Activated CD4-positive, CD25-positive, alpha-beta regulatory T cell (primary cell): ENCODE measurements around the gene IFRD1.
"Not testable (repeated sequence)": the region's sequence is repeated elsewhere in the genome, so short reads cannot be mapped to it uniquely, and the experiment has no call there.

Experiments used
- DNase-seq, 4 experiments: peaks; one replicate each; lab custom pipeline; 2025; lab: John Stamatoyannopoulos, UW

The IFRD1 gene

DNA sequence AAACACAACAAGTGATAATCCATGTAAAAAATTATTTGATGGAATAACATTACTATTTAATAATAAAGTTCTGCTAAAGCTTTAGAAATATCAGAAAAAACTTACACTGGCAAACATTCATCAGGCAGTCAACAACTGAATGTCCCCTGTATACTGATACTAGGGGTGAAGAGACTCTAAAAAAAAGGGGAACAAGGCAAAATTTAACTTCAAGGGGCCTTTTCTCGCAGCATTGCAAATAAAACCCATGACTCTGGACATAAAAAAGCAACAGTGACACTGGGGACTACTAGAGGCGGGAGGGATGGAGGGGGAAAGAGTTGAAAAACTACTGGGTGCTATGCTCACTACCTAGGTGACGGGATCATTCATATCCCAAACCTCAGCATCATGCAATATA lies 5.8 kb upstream of the IFRD1 start:
- no peak for DNase-seq

DNA sequence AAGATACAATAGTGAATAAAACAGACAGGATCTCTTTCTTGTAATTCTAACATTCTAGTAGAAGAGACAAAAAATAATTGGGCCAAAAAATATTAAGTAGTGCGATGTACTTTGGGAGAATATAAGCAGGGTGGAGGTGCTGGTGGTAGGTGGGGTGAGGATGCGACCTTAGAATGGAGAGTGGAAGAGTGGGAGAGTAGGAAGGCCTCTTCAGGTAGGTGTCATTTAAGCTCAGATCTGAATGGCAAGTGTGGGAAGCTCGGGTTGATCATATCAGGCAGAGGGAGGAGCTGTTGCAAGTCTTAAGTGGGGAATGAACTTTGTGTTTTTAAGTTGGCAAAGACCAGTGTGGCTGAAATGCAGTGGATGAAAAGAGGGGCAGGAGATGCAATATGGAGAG lies 3.8 kb upstream of the IFRD1 start:
- DNase-seq, result no peak

DNA sequence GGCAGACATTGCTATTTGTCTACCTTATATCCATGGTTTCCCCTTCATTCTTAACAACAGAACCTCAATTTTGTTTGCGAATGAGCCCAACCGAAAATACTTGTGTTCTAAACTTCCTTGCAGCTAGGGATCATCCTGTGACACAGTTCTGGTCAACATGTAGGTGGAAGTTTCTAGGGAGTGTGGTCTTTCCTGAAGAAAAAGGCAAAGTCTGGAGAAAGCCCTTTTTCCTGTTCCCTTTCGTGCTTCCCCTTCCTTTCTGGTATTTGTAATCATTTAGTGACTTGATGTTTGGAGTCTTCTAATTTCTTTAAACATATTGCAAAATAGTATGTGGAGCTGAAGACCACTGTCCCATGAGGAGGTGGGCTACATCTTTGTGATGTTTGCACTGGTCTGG lies 2.9 kb upstream of the IFRD1 start:
- DNase-seq, result no peak

DNA sequence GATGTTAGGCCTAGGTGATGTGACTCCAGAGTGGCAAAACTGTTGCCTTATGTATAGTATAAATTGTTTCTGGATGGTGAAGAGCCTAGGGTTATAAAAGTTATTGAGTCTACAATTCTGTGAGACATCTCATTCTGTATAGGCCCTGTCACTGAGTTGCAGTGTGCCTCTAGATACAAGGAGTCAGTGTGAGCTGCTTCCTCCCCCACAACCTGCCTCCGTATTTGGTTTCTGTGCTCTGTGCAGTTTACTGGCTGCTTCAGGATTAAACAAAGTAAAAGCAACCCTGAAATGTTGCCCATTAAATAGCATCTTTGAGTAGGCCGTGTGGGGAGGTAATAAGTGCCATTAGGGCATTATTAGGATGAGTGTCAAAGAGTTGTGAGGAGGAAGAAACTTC lies 1.9 kb upstream of the IFRD1 start:
- DNase-seq, result no peak

DNA sequence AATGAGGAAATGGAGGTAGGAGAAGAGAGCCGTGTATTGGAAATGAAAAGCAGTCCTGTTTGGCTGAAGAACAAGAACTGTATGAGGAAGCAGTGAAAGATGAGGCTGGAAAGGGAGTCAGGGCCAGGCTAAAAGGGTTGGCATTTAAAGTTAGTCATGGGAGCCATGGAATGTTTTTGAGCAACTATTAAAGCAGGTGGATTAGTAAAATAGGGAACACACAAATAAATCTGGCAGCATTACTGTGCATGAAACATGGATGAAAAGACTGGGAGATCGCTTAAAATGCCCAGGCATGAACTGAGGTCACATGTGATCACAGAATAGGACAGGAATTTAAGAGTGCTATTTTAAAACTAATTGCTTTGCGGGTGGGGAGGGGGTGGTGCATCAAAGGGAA lies 1.4 kb upstream of the IFRD1 start:
- no peak for DNase-seq

DNA sequence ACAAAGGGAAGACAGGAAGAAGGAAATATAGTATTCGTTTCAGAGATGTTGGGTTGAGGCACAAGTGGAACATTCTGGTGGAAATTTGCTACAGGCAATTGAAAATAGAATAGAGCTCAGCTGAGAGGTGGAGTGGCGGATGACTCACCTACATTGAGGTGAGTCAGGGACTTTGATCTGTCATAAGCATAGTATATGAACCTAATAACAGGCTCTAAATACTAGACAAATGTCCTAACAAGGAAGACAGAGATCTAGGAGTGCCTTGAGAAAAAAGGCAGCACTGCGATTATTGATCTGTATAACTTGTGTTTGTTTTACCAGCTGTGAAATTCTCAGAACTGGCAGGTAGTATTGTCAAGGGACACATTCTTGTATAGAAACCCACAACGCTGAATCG lies 907 bp upstream of the IFRD1 start:
- peak in 3 of 4 experiments; percentile 7 to 19 (median 11) for DNase-seq

DNA sequence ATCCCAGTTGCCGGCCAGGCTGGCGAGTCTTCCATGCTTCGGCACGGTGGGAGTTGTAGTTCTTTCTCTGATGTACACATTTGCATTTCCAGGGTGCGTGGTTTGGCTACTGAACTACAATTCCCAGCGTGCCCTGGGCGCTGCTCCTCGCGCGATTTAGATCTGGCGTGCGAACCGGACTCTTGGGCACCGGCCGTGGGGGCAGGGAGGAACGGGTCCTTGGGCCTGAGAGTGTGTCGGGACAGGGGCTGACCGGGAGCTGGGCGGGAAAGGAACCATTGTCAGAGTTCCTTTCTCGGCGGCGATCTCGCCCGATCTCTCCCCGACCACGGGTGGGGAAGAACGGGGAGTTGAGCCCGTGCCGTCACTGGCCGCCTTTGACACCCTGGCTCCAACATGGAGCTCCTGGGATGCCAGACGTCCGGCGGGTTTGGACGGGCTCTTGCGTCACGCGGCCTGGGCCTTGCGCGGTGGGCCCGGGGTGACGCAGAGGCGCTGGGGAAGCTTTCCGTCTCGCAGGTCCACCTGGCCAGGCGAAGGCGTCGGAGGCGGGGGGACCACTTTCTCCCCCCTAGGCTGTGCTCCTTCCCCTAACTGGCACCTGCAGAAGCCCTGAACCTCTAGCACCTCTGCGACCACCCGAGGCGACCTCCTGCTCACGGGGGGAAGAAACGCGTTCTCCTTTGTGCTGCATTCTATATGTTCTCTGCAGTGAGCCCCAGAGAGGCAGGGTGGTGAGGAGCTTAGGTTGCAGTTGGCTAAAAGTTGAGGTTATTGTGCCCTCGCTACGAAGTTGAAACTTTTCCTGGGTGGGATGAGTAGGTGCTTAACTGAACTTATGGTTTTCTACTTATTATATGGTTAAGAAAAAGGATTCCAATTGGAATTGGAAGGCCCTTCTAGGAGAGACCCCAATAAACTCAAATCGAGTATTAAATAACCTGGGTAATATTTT lies 824 bp downstream of the IFRD1 start:
- peak; percentile 61 to 78 (median 72) for DNase-seq

DNA sequence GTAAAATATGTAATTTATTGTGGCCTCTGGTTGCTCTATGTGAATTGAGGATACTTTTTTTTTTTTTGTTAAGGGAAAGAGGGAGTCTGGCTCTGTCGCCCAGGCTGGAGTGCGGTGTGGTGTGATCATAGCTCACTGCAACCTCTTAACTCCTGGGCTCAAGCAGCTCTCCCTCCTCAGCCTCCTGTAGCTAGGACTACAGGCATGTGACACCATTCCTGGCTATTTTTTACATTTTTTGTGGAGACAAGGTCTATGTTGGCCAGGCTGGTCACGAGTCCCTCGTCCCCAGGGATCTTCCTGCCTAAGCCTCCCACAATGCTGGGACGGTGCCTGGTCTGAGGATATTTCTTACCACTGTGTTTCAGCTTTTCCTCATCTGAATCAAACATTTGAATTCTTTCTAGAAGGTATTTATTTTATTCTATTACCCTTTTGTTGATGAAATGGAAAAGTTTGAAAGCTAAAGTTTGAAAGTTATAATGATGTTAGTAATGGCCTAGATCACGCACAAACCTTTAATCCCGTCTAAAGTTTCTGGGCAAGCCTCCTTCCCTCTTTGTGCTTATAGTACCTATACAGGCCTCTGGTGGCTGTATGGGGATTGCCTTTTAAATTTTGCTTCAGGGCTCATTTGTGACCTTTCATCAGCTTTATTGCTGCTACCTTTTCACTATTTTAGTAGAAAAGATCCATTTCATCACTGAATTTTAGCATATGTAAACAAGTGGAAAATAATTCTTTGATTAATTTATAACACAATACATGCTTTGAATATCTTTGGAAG lies 2.0 kb downstream of the IFRD1 start:
- no peak for DNase-seq

DNA sequence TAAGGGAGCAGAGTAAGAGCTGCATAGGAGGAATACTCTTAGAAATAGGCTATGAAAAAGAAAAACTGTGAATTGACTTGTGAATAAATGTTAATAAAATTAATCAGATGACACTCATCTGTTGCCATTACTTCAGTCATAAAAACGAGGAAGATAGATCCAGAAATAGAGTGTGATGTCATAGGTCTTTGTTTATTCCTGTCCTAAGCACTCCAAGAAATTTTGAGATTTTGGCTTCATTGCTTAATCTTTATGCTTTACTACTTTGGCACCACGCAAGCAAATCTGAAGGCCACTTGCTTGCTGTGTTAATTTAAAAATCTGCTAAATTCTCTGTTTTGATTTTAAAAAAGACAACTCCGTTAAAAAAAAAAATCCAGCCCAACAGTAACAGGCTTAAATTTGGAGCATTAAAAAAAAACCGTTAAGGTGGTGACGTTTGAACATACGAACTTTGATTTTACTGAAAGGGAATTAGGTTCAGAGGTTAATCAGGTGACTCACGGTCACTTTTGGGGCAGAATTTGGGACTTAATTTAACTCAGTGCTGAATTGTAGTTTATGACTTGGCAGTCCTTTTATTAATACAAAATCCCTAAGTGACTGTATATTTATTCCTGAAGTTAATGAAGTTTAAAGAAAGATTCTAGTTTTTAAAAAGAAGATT lies 3.4 kb downstream of the IFRD1 start:
- DNase-seq, result no peak

DNA sequence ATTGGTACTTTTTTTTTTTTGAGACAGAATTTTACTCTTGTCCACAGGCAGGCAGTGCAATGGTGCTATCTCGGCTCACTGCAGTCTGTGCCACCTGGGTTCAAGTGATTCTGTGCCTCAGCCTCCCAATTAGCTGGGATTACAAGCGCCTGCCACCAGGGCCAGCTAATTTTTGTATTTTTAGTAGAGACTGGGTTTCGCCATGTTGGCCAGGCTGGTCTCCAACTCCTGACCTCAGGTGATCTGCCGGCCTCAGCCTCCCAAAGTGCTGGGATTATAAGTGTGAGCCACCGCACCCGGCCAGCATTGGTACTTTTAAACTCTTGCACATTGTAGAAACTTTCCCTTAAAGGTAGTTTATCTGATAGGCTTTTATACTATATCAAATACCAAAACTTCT lies 3.9 kb downstream of the IFRD1 start:
- not testable (repeated sequence) for DNase-seq

DNA sequence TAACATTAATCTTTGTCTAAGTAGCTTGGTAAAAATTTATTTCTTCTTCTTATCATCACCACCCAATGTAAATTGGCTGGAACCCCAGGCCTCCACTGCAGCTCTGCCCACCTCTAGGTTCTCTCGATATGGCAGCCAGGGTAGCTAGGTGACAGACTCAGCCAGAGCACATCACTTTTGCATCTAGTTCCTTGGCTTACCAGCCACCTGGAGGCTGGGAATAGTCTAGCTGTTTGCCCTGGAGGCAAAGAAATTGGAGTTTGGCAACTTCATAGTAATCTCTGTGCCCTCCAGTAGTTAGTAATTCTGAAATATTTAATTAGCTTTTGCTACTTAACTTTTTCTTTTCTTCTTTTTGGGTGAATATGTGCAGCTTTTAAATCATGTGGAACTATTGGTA lies 9.4 kb downstream of the IFRD1 start:
- no peak for DNase-seq

DNA sequence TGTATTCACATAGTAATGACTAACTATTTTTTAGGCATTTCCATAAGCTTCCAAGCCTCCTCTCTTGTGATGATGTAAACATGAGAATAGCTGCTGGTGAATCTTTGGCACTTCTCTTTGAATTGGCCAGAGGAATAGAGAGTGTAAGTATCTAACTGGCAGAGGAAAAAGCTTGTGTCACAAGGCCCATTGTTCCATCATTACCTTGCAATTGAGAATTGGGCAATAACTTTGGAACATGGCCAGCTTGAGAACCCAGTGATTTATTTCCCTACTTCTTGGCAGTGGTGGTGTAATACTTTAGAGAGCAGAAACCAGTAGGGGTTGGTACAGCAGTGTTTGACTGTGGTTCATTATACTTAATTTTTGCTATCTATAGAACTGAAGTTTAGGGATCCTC lies 12.0 kb downstream of the IFRD1 start:
- no peak for DNase-seq

DNA sequence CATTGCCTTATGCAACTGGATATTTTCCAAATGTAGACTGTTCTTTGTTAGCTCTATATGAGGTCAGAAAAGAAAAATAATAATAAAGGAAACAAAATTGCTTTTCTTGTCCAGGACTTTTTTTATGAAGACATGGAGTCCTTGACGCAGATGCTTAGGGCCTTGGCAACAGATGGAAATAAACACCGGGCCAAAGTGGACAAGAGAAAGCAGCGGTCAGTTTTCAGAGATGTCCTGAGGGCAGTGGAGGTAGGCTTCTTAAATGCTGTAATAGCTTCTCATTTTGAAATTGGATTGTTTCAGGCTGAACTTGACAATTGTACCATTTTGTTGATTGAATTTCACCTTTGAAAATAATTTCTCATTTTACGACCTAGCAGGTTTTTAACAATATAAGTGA lies 17.6 kb downstream of the IFRD1 start:
- DNase-seq, result no peak

DNA sequence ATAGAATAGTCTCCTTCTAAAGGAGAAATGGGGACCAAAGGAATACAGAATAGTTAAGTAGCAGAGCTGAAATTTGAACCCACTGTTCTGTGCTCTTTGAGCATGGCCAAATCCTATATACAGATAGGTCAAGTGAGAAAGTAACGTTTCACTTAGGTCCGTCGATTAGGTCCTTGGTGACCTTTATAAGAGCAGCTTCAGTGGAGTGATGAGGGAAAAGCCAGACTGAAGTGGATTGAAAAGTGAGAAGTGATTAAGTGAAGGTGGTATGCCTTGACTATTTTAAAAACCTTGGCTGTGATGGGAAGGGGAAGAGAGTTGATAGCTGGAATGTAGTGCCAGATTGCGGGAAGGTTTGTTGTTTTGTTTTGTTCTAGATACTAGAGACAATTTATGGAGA lies 19.9 kb downstream of the IFRD1 start:
- DNase-seq, result no peak

DNA sequence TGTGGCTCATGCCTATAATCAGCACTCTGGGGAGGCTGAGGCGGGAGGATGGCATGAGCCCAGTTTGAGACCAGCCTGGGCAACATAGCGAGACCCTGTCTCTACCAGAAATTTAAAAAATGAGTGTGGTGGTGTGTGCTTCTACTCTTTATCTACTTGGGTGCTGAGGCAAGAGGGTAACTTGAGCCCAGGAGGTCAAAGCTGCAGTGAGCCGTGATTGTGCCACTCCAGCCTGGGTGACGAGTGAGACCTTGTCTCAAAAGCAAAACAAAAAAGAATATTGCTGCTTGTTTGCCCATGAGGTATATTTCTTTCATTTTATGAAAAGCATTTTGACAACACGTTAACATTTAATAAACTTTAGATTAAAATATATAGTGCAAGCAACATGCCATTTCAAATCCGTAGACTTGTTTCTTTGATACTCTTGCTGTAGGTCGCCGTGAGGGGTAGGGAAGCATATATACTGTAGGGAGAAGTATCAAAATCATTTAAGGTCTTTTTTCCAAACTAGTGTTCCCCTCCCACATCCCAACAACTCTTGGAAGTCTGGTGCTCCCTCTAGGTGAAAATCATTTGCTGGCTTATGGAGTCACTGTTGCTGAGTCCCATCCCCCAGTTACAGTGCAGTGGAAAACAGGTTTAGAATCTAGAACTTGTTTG lies 26.3 kb downstream of the IFRD1 start:
- no peak for DNase-seq

DNA sequence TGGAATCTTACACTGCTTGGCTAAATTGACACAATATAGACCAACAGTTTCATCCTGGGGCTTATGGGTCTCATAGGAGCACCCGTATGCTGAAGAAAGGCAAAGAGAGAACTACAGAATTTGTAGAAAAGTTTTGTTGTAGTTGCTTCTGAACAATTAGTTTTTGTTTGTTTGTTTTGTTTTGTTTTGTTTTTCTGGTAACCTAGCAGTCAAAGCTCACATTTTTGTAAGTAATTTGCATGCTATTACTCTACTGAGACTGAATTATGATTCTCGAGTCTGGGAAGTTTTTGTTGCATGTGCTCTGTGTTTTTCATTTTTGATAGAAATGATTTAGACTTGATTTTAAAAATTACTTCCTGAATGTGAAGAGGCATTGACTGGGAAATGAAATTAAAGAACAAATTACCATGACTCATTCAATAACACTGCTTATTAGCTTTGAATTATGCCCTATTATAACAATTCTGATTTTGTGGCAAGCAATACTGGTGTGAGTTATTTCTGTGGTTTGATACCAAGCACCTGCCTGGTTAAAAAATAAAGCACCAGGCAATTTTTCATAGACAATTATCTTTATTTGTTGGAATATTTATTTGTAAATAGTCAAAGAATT lies 31.0 kb downstream of the IFRD1 start:
- no peak for DNase-seq

DNA sequence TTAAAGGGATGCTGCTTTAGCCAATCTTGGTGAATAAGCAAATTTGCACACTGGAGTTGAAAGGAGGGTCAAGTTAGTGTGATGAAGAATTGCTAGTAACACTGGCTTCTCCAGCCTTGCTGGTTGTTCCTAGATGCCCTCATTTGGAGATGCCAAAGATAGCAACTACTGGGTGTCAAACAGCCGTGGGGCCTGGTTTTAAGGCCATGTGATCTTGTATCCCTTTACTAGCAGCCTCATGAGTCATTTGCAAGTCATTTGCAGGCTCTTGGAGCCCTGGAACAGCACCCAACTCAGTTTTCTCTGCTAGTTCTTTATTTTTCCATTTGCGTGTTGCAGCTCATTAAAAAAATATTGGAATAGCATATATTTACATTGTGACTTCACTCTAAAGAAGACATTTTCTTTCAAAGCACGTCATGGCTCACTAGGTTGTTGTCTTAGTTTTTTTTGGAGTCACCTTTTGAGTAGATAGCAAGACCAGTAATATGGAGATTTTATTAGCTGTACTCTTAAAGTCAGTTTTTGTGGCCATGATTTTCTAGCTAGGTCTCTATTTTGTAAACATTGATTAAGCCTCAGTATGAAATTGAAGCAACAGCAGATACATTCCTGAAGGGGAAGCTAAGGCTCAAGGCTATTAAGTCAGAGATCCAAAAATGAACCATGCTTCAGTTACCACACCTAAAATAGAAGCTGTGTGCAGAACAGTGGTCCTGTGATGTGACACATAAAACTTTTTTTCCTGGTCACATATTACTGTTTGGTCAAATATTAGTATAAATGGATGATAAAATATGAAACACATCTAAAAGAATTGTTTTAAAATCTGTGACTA lies 31.8 kb downstream of the IFRD1 start:
- DNase-seq, result no peak

DNA sequence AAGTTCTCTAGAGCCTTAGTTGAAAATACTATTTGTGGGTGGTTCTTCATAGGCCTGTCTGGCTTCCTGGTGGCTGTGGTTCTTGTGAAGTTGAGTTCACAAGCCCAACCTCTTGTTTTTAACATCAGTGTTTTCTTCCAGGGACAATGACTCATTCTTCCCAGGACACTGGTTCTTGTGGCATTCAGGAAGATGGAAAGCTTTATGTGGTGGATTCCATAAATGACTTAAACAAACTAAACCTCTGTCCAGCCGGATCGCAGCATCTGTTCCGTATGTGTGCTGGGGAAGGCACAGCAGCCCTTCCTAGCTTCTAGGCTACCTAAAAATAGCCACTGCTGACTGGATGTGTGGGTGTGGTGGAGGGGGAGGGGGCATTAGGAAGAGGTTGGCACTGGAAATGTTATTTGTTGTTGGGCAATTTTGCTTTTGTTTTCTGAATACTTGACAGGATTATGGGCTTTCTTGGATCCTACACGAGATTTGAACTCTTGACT lies 34.5 kb downstream of the IFRD1 start:
- DNase-seq, result no peak

DNA sequence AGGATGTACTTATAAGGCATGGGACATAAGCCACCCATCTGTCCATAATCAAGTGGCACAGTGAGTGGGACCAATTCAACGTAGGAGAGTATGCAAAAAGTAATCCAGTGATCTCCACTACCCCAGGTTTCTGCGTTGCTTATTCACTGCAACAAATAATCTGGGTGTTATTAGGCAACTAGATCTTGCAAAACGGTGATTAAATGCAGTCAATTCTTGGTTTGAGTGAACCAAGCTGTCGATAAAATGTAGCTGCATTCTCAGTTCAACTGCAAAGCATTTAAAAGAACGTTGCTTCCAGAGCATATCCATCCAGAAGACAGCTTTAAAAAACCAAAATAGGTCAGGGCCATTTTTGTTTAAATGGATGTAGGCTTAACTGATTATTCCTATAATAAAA lies 35.5 kb downstream of the IFRD1 start:
- no peak for DNase-seq

DNA sequence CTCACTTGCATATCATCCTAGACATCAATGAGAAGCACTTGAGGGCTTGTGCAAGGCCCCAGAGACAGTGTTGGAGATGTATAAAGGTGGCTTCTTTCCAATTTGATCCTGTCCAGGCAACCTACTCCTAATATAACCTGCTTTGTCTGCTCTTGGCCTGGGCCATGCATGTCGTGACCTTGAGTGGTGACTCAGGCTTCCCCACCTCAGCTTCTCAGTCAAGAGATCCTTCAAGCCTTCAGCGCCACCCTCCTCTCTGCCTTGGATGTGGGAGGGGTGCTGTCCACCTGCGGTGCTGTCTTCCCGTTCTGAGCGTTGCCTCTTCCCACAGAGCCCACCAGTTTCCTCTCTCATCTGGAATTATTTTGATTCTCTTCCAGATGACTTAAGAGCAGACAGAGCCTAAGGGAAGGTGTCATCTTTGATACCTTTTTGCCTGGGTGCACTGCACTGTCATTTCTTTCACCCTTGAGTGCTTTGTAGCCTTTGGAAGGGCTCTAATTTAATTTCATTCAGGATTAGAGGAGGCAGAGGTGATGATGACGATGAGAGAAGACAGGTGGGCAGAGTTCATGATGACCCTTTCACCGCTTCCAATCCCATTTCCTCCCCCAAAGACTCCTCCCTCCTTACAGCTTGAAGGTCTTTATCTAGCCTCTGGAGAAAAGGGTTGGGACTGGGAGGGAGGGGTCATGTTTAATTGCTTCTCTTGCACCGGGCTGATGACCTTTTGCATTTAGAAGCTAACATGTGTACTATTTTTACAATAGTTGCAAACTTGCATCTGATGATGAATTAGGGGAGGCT lies 37.4 kb downstream of the IFRD1 start:
- no peak for DNase-seq
